Skin epidermis (tissue), 12 donors: Measurements from ENCODE around the gene CDC5L.
"Not testable (repeated sequence)": the region's sequence is repeated elsewhere in the genome, so short reads cannot be mapped to it uniquely, and the experiment has no call there.

Experiments
- H3K27ac ChIP-seq, 21 experiments: fragments of 200-600 bp; sonication (generic) in 11 of 21; one replicate each; pipeline ENCODE4 v1.5.0; 2020; ENCODE audit warnings: mild to moderate bottlenecking in 3 of 21, inconsistent platforms in 2 of 21, moderate library complexity in 2 of 21
- H3K4me3 ChIP-seq, 7 experiments: fragments of 200-600 bp; sonication (generic) in 2 of 7; one replicate each; pipeline ENCODE4 v1.5.0; 2020; ENCODE audit warnings: inconsistent platforms in 2 of 7, mild to moderate bottlenecking in 2 of 7, moderate library complexity in 1 of 7

Gene CDC5L

GRCh38 chr6:44442833-44443444, 55.4 kb downstream of the CDC5L start:
- H3K27ac ChIP-seq = no peak overlapping the region
- H3K4me3 ChIP-seq = no peak overlapping the region

- no peak overlapping the region for H3K27ac ChIP-seq
- H3K4me3 ChIP-seq = no peak overlapping the region
Observed at GRCh38 chr6:44444853-44445252, 57.3 kb downstream of the CDC5L start.

GRCh38 chr6:44446626-44447300, 59.3 kb downstream of the CDC5L start:
- Histone ChIP-seq H3K4me3 (no peak overlapping the region), H3K27ac (peak overlapping the region in 2 of 21 experiments; percentile 10 to 15)

DNA sequence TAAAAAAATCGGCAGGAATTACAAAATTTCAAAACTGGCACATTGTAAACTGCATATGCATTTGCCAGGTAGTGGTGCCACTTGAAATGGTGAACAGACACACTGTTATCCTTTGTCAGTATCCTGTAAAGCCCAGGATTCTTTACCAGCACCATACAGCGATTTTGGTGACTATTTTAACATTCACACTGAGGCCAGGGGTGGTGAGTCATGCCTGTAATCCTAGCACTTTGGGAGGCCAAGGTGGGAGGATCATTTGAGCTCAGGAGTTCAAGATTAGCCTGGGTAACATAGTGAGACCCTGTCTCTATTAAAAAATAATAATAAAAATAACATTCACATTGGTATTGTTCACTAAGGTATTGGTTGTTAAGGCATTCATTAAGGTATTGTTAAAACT, 61.7 kb downstream of the CDC5L start:
- H3K4me3 ChIP-seq = not testable (repeated sequence)

DNA sequence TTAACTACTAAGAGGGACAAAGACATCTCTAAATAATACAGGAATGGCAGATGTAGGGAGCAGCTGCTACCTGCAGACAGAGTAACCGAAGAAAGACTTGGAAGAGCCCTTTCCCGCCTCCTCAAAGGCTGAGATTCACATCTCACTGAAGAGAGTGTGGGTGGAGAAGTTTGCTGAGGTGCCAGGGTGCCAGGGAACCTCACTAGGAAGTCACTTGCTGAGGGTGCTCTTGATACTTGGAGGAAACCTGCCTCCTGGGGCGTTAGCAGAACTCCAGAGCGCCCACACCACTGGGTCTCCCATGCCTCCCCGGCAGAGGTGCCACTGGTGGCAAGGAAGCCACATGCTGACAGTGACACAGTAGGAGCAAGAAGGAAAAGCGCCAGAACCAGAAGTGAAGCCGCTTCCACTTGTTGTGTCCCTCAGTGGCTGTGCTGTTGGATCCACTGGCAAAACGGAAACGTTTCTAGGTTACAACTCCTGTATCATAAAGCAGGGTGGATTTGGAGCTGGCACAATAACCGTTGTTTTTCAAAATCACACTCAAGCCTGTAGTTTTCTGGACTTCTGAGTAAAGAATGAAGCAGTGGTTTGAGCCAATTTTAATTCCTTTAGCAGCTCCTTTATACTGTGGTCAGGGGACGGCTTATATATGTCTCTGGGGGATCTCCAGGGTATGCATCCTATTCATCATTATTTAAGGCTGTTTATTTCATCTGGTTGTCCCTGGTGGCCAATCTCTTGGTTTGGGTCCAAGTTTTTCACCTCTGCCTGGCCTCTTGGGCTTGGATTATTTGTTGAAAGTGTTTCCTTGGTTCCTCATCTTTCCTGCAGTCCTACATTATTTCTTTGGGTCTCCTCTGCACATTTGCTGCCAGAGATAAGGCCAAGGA, 64.5 kb downstream of the CDC5L start:
- no peak overlapping the region for H3K27ac ChIP-seq
- H3K4me3 ChIP-seq = no peak overlapping the region

More for the DNA sequence above, 61.7 kb downstream of the CDC5L start:
- not testable (repeated sequence) for H3K27ac ChIP-seq

GRCh38 chr6:44452725-44453124, 65.2 kb downstream of the CDC5L start:
- Histone ChIP-seq H3K4me3 (no peak overlapping the region), H3K27ac (no peak overlapping the region)

DNA sequence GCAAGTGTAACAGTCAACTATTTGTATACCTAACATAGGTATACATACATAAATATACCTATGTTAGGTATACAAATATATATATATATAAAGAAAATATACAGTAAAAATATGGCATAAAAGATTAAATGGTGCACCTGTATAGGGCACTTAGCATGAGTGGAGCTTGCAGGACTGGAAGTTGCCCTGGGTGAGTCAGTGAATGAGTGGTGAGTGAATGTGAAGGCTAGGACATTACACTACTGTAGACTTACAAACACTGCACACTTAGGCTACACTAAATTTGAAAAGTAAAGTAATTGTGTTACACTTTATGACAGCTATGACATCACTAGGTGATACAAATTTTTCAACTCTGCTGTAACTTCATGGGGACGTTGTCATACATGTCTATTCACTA, 65.6 kb downstream of the CDC5L start:
- Histone ChIP-seq H3K4me3 (no peak overlapping the region), H3K27ac (no peak overlapping the region)

DNA sequence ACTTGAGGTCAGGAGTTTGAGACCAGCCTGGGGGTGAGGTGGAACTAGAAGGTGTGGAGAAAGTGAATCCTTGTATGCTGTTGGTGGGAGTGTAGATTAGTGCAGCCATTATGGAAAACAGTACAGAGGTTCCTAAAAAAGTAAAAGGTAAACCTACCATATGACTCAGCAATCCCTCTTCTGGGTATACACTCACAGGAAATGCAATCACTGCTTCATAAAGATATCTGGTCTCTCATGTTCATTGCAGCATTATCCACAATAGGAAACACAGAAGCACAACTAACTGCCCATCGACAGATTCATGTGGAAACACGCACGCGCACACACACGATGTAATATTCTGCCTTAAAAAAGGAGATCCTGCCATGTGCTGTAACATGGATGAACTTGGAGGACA, 66.7 kb downstream of the CDC5L start:
- Histone ChIP-seq H3K4me3 (no peak overlapping the region), H3K27ac (no peak overlapping the region)

- H3K27ac ChIP-seq = peak overlapping the region in 3 of 21 experiments; percentile 5 to 26 (median 14)
- no peak overlapping the region for H3K4me3 ChIP-seq
Observed at GRCh38 chr6:44456070-44456965, 68.8 kb downstream of the CDC5L start.

DNA sequence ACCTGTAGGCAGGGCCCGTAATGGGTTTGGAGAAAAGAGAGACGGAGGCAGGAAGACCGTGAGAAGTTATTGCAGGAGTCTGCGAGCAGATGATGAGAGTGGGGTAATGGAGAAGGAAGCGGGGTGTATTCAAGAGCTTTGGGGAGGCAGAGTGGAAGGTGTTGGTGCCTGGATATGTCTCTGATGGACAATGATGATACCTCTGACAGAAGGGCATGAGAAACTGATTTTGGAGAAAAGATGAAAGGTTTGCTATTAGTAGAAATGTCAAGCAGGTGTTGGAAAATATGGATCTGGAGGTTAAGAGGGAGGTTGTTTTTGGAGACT, 69.4 kb downstream of the CDC5L start:
- Histone ChIP-seq H3K27ac (peak overlapping the region in 3 of 21 experiments; percentile 5 to 26 (median 14)), H3K4me3 (no peak overlapping the region)

GRCh38 chr6:44457596-44457995, 70.1 kb downstream of the CDC5L start:
- H3K27ac ChIP-seq = no peak overlapping the region
- H3K4me3 ChIP-seq = no peak overlapping the region

DNA sequence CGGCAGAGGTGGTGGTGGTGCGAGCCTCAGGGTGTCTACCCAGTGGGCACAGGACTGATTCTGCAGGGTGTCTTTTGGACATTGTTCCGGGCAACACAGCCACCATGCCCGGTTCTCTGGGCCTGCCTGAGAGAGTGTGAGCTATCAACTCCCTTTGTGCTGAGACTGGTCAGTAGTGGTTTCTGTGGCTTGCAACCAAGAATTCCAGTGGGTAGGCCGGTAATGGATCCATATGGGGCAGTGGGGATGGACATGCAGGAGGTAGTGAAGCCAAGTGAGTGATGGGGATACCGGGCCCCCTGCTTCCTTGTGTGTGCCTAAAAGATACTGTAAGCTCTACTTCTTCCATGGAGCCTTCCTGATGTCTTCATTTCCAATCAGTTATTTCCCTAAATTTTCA, 71.0 kb downstream of the CDC5L start:
- H3K4me3 ChIP-seq = no peak overlapping the region
- H3K27ac ChIP-seq = no peak overlapping the region

DNA sequence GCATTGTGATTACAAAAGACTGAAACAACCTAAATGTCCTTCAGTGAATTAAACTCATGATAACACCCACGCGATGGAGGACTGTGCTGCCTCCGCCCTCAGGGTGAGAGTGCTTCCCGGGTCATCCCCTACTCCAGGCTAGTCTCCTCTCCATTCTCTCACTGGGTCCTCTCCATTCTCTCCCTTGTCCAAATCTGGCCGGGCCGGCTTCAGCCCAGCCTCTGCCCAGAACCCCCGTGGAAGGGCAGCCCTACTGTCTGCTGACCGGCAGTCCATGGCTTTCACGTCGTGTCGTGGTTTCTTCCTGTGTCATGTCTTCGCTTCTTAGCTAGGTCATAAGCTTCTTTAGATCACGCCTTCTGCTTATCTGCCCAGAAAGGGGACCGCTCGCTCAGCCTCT, 74.8 kb downstream of the CDC5L start:
- no peak overlapping the region for H3K27ac ChIP-seq
- no peak overlapping the region for H3K4me3 ChIP-seq

- Histone ChIP-seq H3K27ac (no peak overlapping the region), H3K4me3 (no peak overlapping the region)
Observed at GRCh38 chr6:44462797-44463727, 75.6 kb downstream of the CDC5L start.

- no peak overlapping the region for H3K4me3 ChIP-seq
- no peak overlapping the region for H3K27ac ChIP-seq
Observed at GRCh38 chr6:44463728-44464450, 76.4 kb downstream of the CDC5L start.

DNA sequence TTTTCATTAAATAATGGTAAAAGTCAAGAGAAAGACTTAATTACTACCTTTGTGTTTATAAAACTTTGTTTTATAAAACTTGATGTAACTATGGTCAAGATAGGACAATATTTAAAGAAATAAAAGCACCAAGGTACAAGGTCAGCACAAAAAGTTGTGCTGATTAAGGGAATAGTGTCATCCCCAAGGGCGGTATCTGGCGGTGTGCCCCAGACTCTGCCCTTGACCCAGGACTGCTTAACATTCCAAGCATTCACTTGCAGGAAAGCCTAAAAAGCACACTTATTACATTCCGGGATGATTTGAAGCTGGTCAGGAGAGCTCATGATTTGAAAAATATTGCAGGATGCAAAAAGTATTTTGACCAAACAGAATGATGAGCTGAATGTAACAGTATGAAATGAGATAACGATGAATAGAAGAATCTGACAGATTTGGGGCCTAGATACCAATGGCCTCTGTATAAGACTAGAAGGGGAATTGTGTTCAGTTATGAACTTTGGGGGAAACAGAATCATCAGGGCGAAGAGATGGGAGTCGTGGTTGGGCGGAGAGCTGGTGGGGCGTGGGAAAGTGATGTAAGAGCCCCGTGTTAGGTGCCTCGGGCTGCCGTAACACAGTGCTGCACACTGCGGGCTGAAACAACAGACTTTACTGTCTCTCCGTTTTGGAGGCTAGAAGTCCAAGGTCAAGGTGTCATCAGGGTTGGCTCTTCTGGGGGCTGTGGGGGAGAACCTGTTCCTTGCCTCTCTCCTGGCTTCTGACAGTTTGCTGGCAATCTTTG, 77.2 kb downstream of the CDC5L start:
- Histone ChIP-seq H3K4me3 (no peak overlapping the region), H3K27ac (no peak overlapping the region)

- no peak overlapping the region for H3K27ac ChIP-seq
- H3K4me3 ChIP-seq = no peak overlapping the region
Observed at GRCh38 chr6:44466955-44467354, 79.4 kb downstream of the CDC5L start.
